ENCODE data around the gene MSRB3. TPM values are rescaled to one million over a fixed set of nuclear protein-coding genes. Genes with fewer than 3 reads are reported as not detected.
"Not testable (repeated sequence)": the region's sequence is repeated elsewhere in the genome, so short reads cannot be mapped to it uniquely, and the experiment has no call there.

MSRB3 gene
- total and polyA plus RNA-seq, 4 donors = 1.0 to 5.2 (median 3.1) TPM

DNA sequence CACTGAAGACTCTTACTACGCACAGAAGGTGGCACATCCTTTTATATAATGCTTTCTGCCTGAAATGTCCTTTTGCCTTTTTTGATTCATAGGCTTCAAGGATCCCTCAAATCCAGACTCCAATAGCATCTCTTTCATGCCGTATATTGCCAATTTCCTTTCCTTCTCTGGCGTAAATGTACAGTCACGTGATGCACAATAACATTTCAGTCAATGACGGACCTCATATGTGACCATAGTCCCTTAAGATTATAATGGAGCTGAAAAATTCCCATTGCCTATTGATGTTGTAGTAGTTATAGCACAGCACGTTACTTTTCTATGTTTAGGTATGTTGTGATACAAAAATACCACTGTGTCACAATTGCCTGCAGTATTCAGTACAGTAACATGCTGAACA, 196.3 kb downstream of the MSRB3 start:
- no peak overlapping the region for H3K27ac ChIP-seq (ENCODE audit: low read depth in 1 of 2, low read length in 2 of 2)
- DNase-seq (ENCODE audit: low spot score) = no peak
- no peaks in the 10 kb centered on the region for H3K27me3 ChIP-seq (ENCODE audit: control insufficient read depth in 4 of 4, insufficient read depth in 4 of 4, low read length in 3 of 4)
- no peak overlapping the region for H3K4me3 ChIP-seq (ENCODE audit: low read depth in 1 of 3, low read length in 3 of 3)
- TF ChIP-seq CTCF (IDR thresholded peaks at IDR 0.05; ENCODE audit: low read depth, low read length, missing input control) = no peak
- TF ChIP-seq, protein P1, sequence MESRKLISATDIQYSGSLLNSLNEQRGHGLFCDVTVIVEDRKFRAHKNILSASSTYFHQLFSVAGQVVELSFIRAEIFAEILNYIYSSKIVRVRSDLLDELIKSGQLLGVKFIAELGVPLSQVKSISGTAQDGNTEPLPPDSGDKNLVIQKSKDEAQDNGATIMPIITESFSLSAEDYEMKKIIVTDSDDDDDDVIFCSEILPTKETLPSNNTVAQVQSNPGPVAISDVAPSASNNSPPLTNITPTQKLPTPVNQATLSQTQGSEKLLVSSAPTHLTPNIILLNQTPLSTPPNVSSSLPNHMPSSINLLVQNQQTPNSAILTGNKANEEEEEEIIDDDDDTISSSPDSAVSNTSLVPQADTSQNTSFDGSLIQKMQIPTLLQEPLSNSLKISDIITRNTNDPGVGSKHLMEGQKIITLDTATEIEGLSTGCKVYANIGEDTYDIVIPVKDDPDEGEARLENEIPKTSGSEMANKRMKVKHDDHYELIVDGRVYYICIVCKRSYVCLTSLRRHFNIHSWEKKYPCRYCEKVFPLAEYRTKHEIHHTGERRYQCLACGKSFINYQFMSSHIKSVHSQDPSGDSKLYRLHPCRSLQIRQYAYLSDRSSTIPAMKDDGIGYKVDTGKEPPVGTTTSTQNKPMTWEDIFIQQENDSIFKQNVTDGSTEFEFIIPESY (IDR thresholded peaks at IDR 0.05) = no peak
- TF ChIP-seq ATF3 (IDR thresholded peaks at IDR 0.05) = no peak
- H3K4me1 ChIP-seq (ENCODE audit: control insufficient read depth in 4 of 4, insufficient read depth in 4 of 4, low read length in 3 of 4) = no peaks in the 10 kb centered on the region
- no peaks in the 10 kb centered on the region for H3K9me3 ChIP-seq (ENCODE audit: control insufficient read depth in 4 of 4, low read length in 3 of 4)
- no peaks in the 10 kb centered on the region for H3K36me3 ChIP-seq (ENCODE audit: control insufficient read depth in 4 of 4, insufficient read depth in 3 of 4, low read depth in 1 of 4, low read length in 3 of 4)
- H3K9ac ChIP-seq (ENCODE audit: low read depth in 1 of 2, low read length in 2 of 2) = no peak overlapping the region
- 92% methylated on average over 6 of the region's 6 CpGs for WGBS

- Histone ChIP-seq H3K27ac (ENCODE audit: low read depth in 1 of 2, low read length in 2 of 2) (no peak overlapping the region), H3K9ac (ENCODE audit: low read depth in 1 of 2, low read length in 2 of 2) (no peak overlapping the region), H3K9me3 (ENCODE audit: control insufficient read depth in 4 of 4, low read length in 3 of 4) (no peaks in the 10 kb centered on the region), H3K36me3 (ENCODE audit: control insufficient read depth in 4 of 4, insufficient read depth in 3 of 4, low read depth in 1 of 4, low read length in 3 of 4) (no peaks in the 10 kb centered on the region), H3K27me3 (ENCODE audit: control insufficient read depth in 4 of 4, insufficient read depth in 4 of 4, low read length in 3 of 4) (no peaks in the 10 kb centered on the region), H3K4me1 (ENCODE audit: control insufficient read depth in 4 of 4, insufficient read depth in 4 of 4, low read length in 3 of 4) (no peaks in the 10 kb centered on the region), H3K4me3 (ENCODE audit: low read depth in 1 of 3, low read length in 3 of 3) (no peak overlapping the region)
- DNase-seq (ENCODE audit: low spot score) = no peak
- no peak for TF ChIP-seq YY1 (IDR thresholded peaks at IDR 0.05)
Observed at GRCh38 chr12:65477721-65478120, 199.2 kb downstream of the MSRB3 start.

GRCh38 chr12:65483891-65484516, 205.5 kb downstream of the MSRB3 start:
- not testable (repeated sequence) for H3K9me3 ChIP-seq (ENCODE audit: control insufficient read depth in 4 of 4, low read length in 3 of 4); DNase-seq (ENCODE audit: low spot score); H3K4me3 ChIP-seq (ENCODE audit: low read depth in 1 of 3, low read length in 3 of 3); H3K36me3 ChIP-seq (ENCODE audit: control insufficient read depth in 4 of 4, insufficient read depth in 3 of 4, low read depth in 1 of 4, low read length in 3 of 4); H3K4me1 ChIP-seq (ENCODE audit: control insufficient read depth in 4 of 4, insufficient read depth in 4 of 4, low read length in 3 of 4); H3K9ac ChIP-seq (ENCODE audit: low read depth in 1 of 2, low read length in 2 of 2); H3K27me3 ChIP-seq (ENCODE audit: control insufficient read depth in 4 of 4, insufficient read depth in 4 of 4, low read length in 3 of 4); H3K27ac ChIP-seq (ENCODE audit: low read depth in 1 of 2, low read length in 2 of 2)
- WGBS = over 99% methylated on average over 3 of the region's 3 CpGs

GRCh38 chr12:65488197-65488596, 209.7 kb downstream of the MSRB3 start:
- H3K4me3 ChIP-seq (ENCODE audit: low read depth in 1 of 3, low read length in 3 of 3) = no peak overlapping the region
- no peak overlapping the region for H3K27ac ChIP-seq (ENCODE audit: low read depth in 1 of 2, low read length in 2 of 2)
- H3K9me3 ChIP-seq (ENCODE audit: control insufficient read depth in 4 of 4, low read length in 3 of 4) = peaks cover 0 to 7% (median 4%) of the 10 kb centered on the region in 4 donors
- WGBS = 92% methylated on average over 4 of the region's 4 CpGs
- TF ChIP-seq, protein P1 (IDR thresholded peaks at IDR 0.05) = no peak
- TF ChIP-seq SP1 (IDR thresholded peaks at IDR 0.05) (no peak), HNF4G (IDR thresholded peaks at IDR 0.05) (no peak), TAF1 (conservative IDR thresholded peaks at IDR 0.05) (no peak), FOXA1 (IDR thresholded peaks at IDR 0.05) (no peak), EGR1 (IDR thresholded peaks at IDR 0.05; ENCODE audit: low read depth in 2 of 2) (no peak), RAD21 (IDR thresholded peaks at IDR 0.05) (no peak), RXRA (IDR thresholded peaks at IDR 0.05) (no peak)
- TF ChIP-seq, protein P2, sequence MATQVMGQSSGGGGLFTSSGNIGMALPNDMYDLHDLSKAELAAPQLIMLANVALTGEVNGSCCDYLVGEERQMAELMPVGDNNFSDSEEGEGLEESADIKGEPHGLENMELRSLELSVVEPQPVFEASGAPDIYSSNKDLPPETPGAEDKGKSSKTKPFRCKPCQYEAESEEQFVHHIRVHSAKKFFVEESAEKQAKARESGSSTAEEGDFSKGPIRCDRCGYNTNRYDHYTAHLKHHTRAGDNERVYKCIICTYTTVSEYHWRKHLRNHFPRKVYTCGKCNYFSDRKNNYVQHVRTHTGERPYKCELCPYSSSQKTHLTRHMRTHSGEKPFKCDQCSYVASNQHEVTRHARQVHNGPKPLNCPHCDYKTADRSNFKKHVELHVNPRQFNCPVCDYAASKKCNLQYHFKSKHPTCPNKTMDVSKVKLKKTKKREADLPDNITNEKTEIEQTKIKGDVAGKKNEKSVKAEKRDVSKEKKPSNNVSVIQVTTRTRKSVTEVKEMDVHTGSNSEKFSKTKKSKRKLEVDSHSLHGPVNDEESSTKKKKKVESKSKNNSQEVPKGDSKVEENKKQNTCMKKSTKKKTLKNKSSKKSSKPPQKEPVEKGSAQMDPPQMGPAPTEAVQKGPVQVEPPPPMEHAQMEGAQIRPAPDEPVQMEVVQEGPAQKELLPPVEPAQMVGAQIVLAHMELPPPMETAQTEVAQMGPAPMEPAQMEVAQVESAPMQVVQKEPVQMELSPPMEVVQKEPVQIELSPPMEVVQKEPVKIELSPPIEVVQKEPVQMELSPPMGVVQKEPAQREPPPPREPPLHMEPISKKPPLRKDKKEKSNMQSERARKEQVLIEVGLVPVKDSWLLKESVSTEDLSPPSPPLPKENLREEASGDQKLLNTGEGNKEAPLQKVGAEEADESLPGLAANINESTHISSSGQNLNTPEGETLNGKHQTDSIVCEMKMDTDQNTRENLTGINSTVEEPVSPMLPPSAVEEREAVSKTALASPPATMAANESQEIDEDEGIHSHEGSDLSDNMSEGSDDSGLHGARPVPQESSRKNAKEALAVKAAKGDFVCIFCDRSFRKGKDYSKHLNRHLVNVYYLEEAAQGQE (IDR thresholded peaks at IDR 0.05) = no peak
- H3K27me3 ChIP-seq (ENCODE audit: control insufficient read depth in 4 of 4, insufficient read depth in 4 of 4, low read length in 3 of 4) = no peaks in the 10 kb centered on the region
- DNase-seq (ENCODE audit: low spot score) = no peak
- H3K4me1 ChIP-seq (ENCODE audit: control insufficient read depth in 4 of 4, insufficient read depth in 4 of 4, low read length in 3 of 4) = no peaks in the 10 kb centered on the region
- H3K36me3 ChIP-seq (ENCODE audit: control insufficient read depth in 4 of 4, insufficient read depth in 3 of 4, low read depth in 1 of 4, low read length in 3 of 4) = no peaks in the 10 kb centered on the region
- no peak overlapping the region for H3K9ac ChIP-seq (ENCODE audit: low read depth in 1 of 2, low read length in 2 of 2)

Data from liver (tissue), 9 donors.